Stimulated activated CD8-positive, alpha-beta memory T cell treated with anti-CD3 and anti-CD28 coated beads, Interleukin-4, amount 100 ng/mL, for 4 hours (primary cell): ENCODE results near the gene RIC8B.
"Not testable (repeated sequence)": the region's sequence is repeated elsewhere in the genome, so short reads cannot be mapped to it uniquely, and the experiment has no call there.

ENCODE experiments used
- DNase-seq, 2 donors: peaks; one replicate each; pipeline ENCODE4 v3.0.0-alpha.2; 2020; ENCODE audit warnings: low read depth in 2 of 2, low spot score in 1 of 2

Gene RIC8B

GRCh38 chr12:106774005-106774807 is at the start of gene RIC8B:
TSS of gene RIC8B (plus strand) at chr12:106774682. CDS start at chr12:106774746, 64 bp downstream.
- peak; percentile 42 to 73 for DNase-seq

- no peak for DNase-seq
Measured at GRCh38 chr12:106724934-106725333, 49.5 kb upstream of the RIC8B start.

GRCh38 chr12:106726603-106727202 is 47.8 kb upstream of the RIC8B start:
- DNase-seq = not testable (repeated sequence)

- no peak for DNase-seq
Measured at GRCh38 chr12:106729611-106730010, 44.9 kb upstream of the RIC8B start.

- no peak for DNase-seq
Measured at GRCh38 chr12:106732890-106733289, 41.6 kb upstream of the RIC8B start.

- DNase-seq = no peak
Measured at GRCh38 chr12:106733660-106734059, 40.8 kb upstream of the RIC8B start.

- no peak for DNase-seq
Measured at GRCh38 chr12:106736051-106736957, 38.2 kb upstream of the RIC8B start.

- no peak for DNase-seq
Measured at GRCh38 chr12:106739318-106739717, 35.2 kb upstream of the RIC8B start.

- DNase-seq = no peak
Measured at GRCh38 chr12:106739815-106740530, 34.5 kb upstream of the RIC8B start.

- DNase-seq = no peak
Measured at GRCh38 chr12:106740818-106741217, 33.7 kb upstream of the RIC8B start.

GRCh38 chr12:106741247-106741646 is 33.2 kb upstream of the RIC8B start:
- no peak for DNase-seq

- no peak for DNase-seq
Measured at GRCh38 chr12:106743270-106743988, 31.1 kb upstream of the RIC8B start.

- DNase-seq = no peak
Measured at GRCh38 chr12:106744600-106744999, 29.9 kb upstream of the RIC8B start.

GRCh38 chr12:106745181-106745745 is 29.2 kb upstream of the RIC8B start:
- no peak for DNase-seq

- no peak for DNase-seq
Measured at GRCh38 chr12:106747973-106748436, 26.5 kb upstream of the RIC8B start.

GRCh38 chr12:106750524-106750923 is 24.0 kb upstream of the RIC8B start:
- no peak for DNase-seq

- peak in 1 of 2 donors; percentile 35 for DNase-seq
Measured at GRCh38 chr12:106753526-106753925, 21.0 kb upstream of the RIC8B start.

- no peak for DNase-seq
Measured at GRCh38 chr12:106754331-106754730, 20.2 kb upstream of the RIC8B start.

- no peak for DNase-seq
Measured at GRCh38 chr12:106757623-106758348, 16.7 kb upstream of the RIC8B start.
